D721Med (cell line): ENCODE data around the gene GOLPH3.
"Not testable (repeated sequence)": the region's sequence is repeated elsewhere in the genome, so short reads cannot be mapped to it uniquely, and the experiment has no call there.

Experiments
- DNase-seq: peaks from one replicate; pipeline ENCODE4 v3.0.0; 2011; ENCODE audit warnings: low spot score; ENCODE audit not compliant: insufficient read length
- FAIRE-seq: peaks from 2 replicates; lab custom pipeline; 2011; peaks lifted over from hg19 to GRCh38; lab: Jason Lieb, UNC
- TF ChIP-seq, protein P1 (sequence below): IDR thresholded peaks from 2 replicates; pipeline ENCODE4 v1.5.1; 2012; ENCODE audit warnings: mild to moderate bottlenecking, control low read depth; ENCODE audit not compliant: insufficient read depth; ENCODE audit errors: missing control alignments

Gene GOLPH3

DNA sequence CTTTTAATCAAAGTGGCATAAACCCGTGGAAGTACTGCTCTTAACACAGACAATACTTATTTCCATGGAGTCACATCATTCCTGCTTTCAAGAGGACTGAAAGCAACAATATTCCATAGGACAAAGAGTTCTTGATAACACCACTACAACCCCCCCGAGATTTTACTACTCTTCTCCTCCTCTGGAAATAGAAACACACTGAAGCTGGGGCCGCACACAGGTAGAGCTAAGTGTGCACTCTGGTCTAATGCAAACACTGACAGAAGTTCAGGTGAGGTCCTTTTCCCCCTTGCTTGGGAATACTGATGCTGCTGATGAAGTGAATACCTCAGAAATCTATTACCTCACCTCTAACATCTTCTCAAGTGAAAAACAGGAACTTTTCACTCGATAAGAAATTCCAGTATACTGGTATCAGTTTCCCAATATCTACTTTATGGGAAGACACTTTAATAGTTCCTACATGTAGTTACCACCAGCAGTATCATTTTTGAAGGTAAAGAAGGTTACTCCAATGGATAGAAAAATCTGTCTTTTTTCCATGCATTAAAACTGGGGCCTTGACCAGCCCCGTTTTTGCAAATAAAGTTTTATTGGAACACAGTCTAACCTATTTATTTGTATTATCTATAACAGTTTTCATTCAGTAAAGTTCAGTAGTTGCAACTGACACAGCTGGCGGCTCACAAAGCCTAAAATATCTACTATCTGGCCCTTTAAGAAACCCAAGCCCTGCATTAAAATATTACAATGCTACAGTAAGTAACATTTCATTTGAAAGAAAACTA, 50.0 kb downstream of the GOLPH3 start:
- TF ChIP-seq, protein P1, sequence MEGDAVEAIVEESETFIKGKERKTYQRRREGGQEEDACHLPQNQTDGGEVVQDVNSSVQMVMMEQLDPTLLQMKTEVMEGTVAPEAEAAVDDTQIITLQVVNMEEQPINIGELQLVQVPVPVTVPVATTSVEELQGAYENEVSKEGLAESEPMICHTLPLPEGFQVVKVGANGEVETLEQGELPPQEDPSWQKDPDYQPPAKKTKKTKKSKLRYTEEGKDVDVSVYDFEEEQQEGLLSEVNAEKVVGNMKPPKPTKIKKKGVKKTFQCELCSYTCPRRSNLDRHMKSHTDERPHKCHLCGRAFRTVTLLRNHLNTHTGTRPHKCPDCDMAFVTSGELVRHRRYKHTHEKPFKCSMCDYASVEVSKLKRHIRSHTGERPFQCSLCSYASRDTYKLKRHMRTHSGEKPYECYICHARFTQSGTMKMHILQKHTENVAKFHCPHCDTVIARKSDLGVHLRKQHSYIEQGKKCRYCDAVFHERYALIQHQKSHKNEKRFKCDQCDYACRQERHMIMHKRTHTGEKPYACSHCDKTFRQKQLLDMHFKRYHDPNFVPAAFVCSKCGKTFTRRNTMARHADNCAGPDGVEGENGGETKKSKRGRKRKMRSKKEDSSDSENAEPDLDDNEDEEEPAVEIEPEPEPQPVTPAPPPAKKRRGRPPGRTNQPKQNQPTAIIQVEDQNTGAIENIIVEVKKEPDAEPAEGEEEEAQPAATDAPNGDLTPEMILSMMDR = no peak
- no peak for DNase-seq
- FAIRE-seq = no peak

GRCh38 chr5:32123058-32123805, 50.9 kb downstream of the GOLPH3 start:
- TF ChIP-seq, protein P1 = no peak
- FAIRE-seq (no peak), DNase-seq (no peak)

DNA sequence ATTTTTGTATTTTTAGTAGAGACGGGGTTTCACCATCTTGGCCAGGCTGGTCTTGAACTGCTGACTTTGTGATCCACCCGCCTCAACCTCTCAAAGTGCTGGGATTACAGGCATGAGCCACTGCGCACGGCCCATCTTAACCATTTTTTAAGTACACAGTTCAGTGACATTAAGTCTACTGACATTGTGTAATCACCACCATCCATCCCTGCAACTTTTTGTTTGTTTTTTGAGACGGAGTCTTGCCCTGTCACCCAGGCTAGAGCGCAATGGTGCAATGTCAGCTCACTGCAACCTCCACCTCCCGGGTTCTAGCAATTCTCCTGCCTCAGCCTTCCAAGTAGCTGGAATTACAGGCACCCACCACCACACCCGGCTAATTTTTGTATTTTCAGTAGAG, 55.2 kb downstream of the GOLPH3 start:
- DNase-seq, FAIRE-seq: not testable (repeated sequence)

DNA sequence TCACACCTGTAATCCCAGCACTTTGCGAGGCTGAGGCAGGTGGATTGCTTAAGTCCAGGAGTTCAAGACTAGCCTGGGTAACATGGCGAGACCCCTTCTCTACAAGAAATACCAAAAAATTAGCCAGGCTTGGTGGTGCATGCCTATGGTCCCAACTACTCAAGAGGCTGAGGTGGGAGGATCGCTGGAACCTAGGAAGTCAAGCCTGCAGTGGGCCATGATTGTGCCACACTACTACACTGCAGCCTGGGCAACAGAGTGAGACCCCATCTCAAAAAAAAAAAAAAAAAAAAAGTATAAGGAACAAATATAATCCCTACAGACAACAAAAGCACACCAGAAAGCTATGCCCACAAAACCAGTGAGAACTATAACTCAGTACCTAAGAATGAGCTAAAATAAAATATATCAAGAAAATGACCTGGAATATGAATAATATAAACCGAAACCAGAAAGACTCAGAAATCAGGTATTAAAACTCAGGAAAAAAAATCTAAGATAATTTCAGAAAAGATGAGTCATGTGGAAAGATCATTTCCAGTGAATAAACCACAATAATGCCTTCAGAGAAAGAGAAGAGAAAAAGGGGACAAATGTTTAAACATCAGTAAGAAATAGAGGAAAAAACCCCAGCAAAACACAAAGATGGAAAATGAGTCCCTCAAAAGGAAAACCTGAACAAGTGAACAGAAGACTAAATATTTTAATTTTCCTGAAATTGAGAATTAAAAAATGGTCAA, 57.4 kb downstream of the GOLPH3 start:
- DNase-seq (no peak), FAIRE-seq (no peak)
- TF ChIP-seq, protein P1 = no peak

GRCh38 chr5:32115985-32116384, 58.1 kb downstream of the GOLPH3 start:
- FAIRE-seq (no peak), DNase-seq (no peak)
- TF ChIP-seq, protein P1 = no peak

- no peak for DNase-seq
- TF ChIP-seq, protein P1 = no peak
- no peak for FAIRE-seq
These were observed 63.9 kb downstream of the GOLPH3 start for GRCh38 chr5:32110111-32110696.

DNA sequence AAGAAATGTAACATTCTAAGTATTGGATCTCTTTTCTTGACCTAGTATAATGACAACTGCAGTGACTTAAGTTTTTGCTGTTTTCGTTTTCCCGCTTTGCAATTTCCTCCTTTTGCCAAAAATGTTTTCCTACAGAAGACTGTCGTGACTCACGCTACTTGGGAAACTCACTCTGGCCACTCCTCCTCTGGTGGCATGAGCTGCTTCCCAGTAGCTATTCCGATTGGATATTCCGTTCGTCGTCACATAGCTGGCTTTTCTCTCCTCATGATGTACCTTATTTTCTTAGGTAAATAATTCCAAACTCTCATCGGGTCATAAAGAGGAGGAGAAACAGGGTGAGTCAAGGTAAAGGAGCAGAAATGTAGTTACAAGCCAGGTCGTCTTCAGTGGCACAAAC, 64.9 kb downstream of the GOLPH3 start:
- TF ChIP-seq, protein P1 = no peak
- FAIRE-seq = no peak
- no peak for DNase-seq
